NCI-H1105 (cell line): Measurements from ENCODE around the gene TRIM6.
"Not testable (repeated sequence)": the region's sequence is repeated elsewhere in the genome, so short reads cannot be mapped to it uniquely, and the experiment has no call there.

Source experiments
- DNase-seq: peaks from one replicate; lab custom pipeline; 2025; lab: John Stamatoyannopoulos, UW

The TRIM6 gene

DNA sequence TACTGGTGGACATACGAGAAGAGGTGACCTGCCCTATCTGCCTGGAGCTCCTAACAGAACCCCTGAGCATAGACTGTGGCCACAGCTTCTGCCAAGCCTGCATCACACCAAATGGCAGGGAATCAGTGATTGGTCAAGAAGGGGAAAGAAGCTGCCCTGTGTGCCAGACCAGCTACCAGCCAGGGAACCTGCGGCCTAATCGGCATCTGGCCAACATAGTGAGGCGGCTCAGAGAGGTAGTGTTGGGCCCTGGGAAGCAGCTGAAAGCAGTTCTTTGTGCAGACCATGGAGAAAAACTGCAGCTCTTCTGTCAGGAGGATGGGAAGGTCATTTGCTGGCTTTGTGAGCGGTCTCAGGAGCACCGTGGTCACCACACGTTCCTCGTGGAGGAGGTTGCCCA lies 6.9 kb downstream of the TRIM6 start:
- DNase-seq = no peak

DNA sequence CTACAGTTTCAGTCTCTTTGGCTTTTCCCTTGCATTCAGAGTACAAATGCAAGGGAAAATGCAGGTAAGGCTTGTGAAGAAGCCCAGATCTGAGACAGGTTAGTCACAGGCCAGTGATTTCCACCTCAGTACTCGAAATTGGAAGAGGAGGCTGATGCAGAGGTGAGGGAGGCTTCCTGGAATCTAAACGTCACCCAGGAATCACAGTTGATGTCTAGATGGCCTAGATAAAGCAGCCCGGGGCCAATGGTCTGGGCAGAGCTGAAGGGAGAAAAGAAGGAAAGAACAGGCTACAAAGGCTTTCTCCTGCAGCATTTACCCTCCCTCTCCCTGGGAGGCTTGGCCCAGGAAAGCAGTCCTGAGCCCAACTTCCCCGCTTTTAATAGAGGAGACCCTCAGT lies 8.5 kb downstream of the TRIM6 start:
- DNase-seq = no peak

DNA sequence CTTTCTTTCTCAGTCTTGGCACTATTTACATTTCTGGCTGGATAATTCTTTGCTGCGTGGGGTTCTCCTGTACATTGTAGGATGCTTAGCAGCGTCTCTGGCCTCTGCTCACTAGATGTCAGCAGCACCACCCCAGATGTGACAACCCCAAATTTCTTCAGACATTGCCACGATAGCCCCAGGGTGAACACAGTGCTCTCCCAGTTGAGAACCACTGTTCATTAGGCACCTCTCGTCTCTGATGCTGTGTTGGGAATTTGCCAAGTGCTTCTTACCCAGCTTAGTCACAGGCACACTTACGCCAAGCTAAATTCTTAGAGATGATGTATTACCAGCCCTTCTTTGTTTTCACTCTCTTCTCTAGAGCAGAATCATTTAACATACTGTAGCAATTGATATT lies 9.4 kb downstream of the TRIM6 start:
- no peak for DNase-seq

DNA sequence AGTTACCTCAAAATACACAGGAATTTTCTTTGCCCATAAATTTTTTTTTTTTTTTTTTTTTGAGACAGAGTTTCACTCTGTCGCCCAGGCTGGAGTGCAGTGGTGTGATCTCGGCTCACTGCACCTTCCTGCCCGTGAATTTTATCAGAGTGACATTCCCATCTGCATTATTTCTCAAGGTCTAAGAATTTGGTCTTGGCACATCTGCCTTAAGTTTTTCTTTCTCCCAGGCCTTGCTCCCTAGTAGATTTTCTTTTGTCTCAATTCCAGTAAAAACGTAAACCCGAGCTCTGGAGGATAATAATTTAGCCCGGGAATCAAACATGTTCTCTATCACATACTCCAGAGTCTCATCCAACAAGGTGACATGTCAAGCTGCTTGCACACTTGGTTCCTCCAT lies 12.4 kb downstream of the TRIM6 start:
- DNase-seq = no peak

DNA sequence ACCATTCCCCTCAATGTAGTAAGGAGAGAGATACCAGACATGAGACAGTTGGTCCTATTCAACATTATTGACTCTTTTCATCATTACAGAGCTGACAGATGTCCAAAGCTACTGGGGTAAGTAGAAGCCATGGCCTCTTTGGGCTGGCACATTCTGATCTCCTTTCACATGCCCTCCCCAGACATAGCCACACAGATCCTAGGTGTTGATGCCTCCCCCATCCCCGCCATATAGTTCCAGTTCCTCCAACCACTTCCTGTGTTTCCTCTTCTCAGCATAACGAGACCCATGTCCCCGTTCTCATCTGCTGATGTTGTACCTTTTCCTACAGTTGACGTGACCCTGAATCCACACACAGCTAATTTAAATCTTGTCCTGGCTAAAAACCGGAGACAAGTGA lies 14.0 kb downstream of the TRIM6 start:
- DNase-seq = no peak

DNA sequence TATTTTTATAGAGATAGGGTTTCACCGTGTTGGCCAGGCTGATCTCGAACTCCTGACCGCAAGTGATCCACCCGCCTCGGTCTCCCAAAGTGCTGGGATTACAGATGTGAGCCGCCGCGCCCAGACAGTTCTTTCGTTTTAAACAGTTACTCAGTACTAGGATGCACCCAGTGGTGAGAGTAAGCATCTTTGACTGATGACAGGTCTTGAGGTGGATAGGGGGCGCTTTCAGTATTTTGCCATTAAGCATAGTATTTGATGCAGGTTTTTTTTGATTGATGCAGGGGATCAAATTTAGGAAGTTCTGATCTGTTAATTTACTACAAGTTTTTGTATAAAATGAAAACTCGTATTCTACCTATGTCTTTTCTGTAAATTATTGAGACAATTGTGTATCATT lies 15.2 kb downstream of the TRIM6 start:
- no peak for DNase-seq

DNA sequence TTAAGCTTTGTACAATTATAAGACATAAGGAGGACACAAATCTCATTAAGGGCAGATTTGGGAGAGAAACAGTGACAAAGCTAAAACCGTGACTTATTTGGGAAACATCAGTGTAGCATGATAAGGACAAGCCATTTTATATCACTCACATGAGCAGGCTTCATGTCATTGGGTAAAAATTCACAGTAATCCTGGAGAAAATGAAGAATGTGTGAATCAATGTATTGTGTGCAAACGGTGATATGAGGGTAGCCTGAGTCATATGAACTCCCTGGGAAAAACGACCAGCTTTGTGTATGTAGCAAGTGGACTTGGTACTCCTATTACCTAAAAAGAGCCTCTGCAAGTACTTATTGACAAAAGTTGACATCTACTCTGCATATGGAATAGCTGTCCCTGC lies 22.4 kb downstream of the TRIM6 start:
- DNase-seq = no peak

DNA sequence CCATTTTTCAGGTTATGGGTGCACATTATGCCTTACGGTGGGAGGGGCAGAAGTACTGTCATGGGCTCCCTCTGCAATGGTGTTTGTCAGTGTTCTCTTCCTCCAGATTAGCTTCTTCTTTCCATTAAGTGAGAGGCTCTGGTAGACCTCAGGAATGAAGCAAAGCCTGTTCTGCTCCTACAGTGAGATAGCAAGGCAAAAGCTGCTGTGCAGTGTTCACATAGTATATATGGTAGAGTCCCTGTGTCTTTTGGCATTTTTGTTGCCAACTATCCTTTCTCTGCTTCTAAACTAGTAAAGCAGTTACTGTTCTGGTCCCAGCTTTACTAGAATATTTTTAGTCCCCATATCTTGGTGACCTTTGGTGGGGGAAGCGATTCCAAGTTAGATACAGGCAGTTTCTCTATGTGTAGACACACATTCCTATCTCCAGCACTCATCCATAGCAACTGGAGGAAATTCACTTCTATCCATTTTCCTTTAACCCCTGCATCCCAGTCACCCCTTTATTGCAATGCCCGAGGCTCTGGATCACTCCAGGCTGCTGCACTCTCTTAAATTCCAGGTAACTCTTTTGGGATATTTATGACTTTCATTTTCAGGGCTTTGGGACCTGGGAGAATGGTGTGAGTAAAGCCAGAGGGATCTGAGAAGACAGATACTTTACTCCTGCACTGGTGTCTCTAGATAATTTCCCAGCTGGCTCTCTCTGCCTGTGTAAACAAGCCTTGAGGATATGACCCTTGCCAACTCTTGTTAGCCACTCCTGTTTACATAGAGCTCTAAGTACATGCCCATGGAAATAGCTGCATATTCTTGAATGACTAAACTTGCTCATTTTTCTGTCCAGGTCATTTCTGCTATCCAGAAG lies 24.4 kb downstream of the TRIM6 start:
- DNase-seq = no peak

DNA sequence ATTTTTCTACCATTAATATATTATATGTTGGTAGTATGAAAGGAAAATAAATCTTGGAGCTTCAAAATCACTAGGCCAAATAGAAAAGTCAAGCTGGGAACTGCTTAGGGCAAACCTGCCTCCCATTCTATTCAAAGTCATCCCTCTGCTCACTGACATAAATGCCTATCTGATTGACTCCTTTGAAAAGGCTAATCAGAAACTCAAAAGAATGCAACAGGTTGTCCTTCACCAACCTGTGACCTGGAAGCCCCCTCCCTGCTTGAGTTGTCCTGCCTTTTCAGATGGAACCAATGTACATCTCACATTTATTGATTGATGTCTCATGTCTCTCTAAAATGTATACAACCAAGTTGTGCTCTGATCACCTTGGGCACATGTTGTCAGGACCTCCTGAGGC lies 25.1 kb downstream of the TRIM6 start:
- DNase-seq = no peak

DNA sequence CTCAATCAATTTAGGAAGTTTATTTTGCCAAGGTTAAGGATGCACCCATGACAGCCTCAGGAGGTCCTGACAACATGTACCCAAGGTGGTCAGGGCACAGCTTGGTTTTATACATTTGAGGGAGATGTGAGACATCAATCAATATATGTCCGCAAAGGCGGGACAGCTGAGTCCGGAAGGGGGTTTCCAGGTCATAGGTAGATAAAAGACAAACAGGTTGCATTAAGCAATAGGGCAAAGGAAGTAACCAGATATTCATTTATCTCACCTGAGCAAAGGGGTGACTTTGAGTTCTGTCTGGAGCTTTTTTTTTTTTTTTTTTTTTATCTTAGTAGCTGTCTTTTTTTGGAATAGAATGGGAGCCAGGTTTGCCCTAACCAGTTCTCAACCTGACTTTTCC lies 26.4 kb downstream of the TRIM6 start:
- DNase-seq = no peak

DNA sequence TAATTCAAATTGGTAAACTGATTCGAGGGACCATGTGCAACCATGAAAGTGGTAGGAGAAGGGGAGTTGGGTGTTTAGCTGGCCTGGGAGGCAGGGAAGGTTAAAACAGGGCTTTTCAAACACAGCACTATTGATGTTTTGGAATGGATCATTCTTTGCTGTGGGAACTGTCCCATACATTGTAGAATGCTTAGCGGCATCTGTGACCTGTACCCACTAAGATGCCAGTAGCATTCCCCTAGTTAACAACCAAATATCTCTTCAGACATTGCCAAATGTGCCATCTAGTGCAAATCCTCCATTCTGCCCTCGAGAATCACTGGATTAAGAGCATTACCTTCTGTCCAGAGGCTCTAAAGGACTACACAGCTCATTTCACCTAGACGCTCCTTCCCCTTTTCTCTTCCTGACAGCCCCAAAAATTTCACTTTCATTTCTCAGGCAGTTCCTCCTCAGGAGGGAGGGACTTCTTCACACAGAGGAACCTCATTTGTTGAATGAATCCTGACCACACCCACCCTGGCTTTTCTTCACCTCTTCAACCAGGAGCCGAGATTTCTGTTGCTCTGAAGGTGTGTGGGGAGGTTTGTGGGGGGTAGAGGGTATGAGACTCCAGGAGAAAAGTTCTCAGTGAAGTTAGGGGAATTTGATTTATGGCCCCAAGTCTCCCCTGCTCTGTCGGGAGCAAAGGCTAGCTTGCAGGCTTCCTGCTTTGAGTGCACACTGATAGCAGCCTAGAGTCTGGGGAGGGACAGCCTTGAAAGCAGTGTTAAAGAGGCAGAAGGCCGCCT lies 28.2 kb downstream of the TRIM6 start, which contains the start of gene TRIM34:
Gene TRIM34 (plus strand): TSS at position 513 of the 791 bp plus-strand sequence. CDS start 7,331 bp downstream, outside the sequence.
- no peak for DNase-seq

DNA sequence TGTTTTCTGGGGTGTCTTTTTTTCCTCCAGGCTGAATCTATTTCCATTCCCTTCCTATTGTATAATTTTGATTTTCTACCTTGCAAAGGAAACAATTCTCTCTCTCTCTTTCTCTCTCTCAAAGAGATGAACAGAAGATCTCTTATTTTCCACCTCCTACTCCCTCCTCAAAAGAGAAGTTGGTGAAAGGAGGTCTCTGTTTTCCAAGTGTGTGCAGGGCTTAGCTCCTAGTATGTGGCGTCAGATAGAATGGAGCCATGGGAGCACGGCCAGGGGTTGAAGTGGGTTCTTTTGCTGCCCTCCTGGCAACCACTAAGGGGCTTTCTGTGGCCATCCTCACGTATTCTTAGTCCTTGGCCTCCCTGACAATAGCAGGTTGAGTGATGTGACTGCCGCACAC lies 28.8 kb downstream of the TRIM6 start:
- DNase-seq = no peak

DNA sequence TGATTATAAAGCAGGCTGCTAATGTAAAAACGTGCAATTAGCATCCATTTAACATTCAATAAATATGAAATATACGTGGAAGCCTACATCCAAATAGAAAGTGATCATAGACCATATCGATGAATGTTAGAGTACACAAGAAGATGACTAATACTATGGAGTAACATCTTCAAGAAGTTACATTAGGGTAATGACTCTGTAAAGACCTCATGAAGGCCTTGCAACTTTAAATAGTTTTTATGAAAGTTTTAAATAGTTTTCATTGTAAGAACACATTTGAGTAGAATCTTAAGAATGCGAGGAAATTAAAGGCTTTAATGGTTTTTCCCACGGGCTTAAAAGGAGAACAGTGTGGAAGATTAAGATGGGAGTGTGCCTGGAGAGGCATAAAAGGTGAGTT lies 29.8 kb downstream of the TRIM6 start:
- no peak for DNase-seq

DNA sequence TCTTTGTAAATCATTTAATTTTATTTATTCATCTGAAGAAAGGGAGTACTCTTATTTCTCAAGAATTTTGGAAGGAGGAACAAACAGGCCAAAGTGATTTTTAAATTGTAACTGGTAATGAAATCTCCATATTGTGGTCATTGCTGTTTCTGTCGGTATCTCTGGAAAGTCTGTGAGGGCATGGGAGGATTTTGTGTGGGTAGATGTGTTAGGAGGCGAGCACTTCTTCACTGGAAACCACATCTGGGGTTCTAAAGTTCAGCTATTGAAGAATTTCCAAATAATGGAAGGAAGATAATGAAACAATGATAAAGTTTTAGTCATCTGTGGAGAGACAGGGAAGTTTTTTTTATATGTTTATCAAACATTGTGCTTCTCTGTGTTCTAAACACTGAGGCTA lies 35.0 kb downstream of the TRIM6 start:
- no peak for DNase-seq

DNA sequence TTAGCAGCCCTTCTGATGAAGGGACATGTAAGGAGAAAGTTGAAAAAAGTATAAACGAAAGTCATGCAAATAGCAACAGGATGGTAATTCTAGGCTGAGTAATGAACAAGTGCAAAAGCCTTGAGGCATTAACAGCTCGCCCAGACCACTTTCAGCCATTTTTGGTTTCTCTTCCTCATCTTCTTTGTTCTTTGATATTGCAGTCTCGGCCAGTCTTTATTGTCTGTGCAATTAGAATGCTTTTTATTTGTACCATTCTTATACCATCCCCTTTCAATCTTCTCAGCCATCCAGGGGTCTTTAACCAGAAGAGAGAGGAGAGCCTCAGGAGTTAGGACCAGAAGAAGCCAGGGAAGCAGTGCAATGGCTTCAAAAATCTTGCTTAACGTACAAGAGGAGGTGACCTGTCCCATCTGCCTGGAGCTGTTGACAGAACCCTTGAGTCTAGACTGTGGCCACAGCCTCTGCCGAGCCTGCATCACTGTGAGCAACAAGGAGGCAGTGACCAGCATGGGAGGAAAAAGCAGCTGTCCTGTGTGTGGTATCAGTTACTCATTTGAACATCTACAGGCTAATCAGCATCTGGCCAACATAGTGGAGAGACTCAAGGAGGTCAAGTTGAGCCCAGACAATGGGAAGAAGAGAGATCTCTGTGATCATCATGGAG lies 35.7 kb downstream of the TRIM6 start:
- DNase-seq = no peak

DNA sequence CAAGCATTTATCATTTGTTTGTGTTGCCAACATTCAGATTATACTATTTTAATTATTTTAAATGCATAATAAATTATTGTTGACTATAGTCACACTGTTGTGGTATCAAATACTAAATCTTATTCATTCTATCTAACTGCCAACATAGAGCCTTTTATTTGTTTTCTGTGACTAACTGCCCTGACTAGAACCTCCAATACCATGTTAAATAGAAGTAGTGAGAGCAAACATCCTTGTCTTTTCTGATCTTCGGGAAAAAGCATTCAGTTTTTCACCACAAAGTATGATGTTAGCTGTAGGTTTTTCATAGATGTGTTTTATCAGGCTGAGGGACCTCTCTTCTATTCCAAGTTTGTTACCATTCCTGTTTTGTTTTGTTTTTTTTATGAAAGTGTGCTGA lies 43.5 kb downstream of the TRIM6 start:
- DNase-seq = no peak

DNA sequence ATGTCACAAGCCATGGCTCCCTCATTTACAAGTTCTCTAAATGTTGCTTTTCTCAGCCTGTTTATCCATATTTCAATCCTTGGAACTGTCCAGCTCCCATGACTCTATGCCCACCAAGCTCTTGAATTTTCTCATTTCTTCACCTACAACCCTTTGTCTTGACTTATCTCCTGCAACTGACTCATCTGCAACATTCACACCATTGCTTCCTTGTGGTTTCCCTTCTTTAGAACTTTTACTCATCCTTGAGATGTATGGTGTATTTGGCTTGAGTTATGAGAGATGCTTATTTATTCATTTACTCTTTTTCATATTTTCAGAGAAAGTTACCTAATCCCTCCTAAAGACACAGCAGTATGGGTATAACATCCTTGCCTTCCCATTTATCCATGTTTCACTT lies 47.1 kb downstream of the TRIM6 start:
- no peak for DNase-seq

DNA sequence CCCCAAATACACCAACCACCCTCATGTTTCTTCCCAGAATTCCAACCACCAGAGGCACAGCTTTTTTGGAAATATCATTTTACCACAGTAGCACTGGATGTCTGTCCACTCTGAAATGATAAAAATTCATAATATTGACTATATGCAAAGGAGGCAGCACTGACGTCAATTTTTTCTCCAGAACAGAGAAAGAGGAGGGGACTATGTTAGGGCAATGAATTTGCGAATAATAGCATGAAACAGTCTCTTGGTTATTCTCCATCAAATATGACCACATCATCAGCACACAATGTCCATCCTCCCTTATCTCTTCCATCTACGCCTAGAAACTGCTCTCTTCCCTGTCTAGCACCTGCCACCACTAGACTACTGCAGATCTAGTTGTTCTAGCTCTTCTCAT lies 49.7 kb downstream of the TRIM6 start:
- DNase-seq = no peak

DNA sequence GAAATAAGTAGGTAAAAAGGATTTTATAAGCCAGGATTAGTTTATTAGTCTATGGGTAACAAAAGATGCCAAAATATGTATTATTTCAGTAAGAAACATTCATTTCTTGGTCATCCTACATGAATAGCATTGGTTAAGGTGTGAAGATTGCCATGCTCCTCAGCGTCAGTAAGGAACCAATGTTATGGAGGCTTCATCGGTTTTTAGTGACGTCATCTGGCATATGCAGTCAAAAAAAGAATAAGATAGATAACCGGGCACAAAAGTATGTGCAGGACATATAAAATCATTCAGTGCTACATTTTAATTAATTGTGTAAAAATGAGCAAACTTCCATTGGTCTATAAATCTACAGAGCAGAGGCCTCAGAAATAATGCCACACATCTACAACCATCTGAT lies 59.0 kb downstream of the TRIM6 start:
- no peak for DNase-seq

DNA sequence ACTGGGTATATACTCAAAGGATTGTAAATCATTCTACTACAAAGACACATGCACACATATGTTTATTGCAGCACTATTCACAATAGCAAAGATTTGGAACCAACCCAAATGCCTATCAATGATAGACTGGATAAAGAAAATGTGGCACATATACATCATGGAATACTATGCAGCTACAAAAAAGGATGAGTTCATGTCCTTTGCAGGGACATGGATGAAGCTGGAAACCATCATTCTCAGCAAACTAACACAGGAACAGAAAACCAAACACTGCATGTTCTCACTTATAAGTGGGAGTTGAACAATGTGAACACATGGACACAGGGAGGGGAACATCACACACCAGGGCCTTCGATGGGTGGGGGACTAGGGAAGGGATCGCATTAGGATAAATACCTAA lies 60.5 kb downstream of the TRIM6 start:
- DNase-seq = not testable (repeated sequence)

DNA sequence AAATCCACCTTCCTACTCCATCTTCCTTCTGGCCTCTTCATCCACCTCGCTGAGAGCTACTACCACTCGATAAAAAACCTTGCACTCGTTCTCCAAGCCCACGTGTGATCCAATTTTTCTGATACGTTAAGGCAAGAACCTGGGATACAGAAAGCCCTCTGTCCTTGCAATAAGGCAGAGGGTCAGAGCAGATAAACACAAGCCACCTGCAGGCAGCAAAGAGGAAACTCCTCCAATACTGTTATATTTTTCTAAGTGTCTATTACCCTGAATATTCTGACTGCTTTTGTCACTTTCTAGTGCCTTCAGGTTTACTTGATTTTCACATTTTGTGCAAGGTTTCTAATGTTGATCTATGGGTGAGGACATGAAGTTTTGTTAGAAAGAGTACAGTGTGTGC lies 61.9 kb downstream of the TRIM6 start:
- no peak for DNase-seq
